ENCODE measurements around the gene H6PD. TPM values are rescaled to one million over a fixed set of nuclear protein-coding genes. Genes with fewer than 3 reads are reported as not detected.

Gene H6PD
- total and polyA plus RNA-seq, 9 of the 15 experiments (the other 6 are each of a cell fraction or from before 2014, with no cell fraction given), result 0.04 to 2.5 (median 0.95) TPM

DNA sequence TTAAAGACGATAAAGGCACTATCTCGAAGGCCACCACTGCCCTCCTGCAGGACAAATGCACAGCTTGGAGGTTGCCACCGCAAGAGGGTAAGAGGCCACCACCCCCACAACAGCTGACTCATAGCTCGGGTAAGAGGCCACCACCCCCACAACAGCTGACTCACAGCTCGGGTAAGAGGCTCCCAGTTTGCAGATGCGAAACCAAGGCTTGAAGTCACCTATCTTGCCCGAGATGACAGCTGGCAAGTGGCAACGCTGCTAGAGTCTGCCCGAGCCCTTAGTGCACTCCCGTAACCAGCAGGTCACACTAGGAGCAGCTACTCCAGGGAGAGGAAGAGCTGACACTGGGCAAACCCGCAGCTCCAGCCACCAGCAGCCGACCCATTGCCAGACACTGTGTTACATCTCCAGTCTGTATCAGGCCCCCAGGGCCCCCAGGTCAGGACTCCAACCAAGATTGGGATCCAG, 41.0 kb downstream of the H6PD start (continued):
- TF ChIP-seq, protein P1, sequence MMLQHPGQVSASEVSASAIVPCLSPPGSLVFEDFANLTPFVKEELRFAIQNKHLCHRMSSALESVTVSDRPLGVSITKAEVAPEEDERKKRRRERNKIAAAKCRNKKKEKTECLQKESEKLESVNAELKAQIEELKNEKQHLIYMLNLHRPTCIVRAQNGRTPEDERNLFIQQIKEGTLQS (IDR thresholded peaks at IDR 0.05), result peak; percentile 87
- TF ChIP-seq, protein P1 (CRISPR knock-in tag; conservative IDR thresholded peaks at IDR 0.05), result no peak
- TF ChIP-seq ZNF316 (IDR thresholded peaks at IDR 0.05), result peak; percentile 57
- peak; percentile 47 for TF ChIP-seq FOS (IDR thresholded peaks at IDR 0.05; ENCODE audit: extremely low read depth, insufficient read length)
- peak; percentile 71 for TF ChIP-seq DPF2 (IDR thresholded peaks at IDR 0.05)
- TF ChIP-seq TEAD4 (IDR thresholded peaks at IDR 0.05; ENCODE audit: low read length), result peak; percentile 58
- TF ChIP-seq TEAD4 (CRISPR knock-in tag; IDR thresholded peaks at IDR 0.05; ENCODE audit: borderline replicate concordance), result no peak
- peak; percentile 86 for TF ChIP-seq JUN (IDR thresholded peaks at IDR 0.05; ENCODE audit: borderline replicate concordance, low read depth, low read length)
- TF ChIP-seq JUN (CRISPR knock-in tag; IDR thresholded peaks at IDR 0.05; ENCODE audit: borderline replicate concordance), result no peak
- no peak for TF ChIP-seq ADNP (tag; IDR thresholded peaks at IDR 0.05)
- TF ChIP-seq ZNF589 (CRISPR knock-in tag; IDR thresholded peaks at IDR 0.05; ENCODE audit: low read depth), result no peak
- TF ChIP-seq, protein P2, sequence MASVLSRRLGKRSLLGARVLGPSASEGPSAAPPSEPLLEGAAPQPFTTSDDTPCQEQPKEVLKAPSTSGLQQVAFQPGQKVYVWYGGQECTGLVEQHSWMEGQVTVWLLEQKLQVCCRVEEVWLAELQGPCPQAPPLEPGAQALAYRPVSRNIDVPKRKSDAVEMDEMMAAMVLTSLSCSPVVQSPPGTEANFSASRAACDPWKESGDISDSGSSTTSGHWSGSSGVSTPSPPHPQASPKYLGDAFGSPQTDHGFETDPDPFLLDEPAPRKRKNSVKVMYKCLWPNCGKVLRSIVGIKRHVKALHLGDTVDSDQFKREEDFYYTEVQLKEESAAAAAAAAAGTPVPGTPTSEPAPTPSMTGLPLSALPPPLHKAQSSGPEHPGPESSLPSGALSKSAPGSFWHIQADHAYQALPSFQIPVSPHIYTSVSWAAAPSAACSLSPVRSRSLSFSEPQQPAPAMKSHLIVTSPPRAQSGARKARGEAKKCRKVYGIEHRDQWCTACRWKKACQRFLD (CRISPR knock-in tag; IDR thresholded peaks at IDR 0.05), result peak; percentile 39; the same call in 1 of the 2 replicates
- TF ChIP-seq ATF1 (CRISPR knock-in tag; IDR thresholded peaks at IDR 0.05), result no peak
- peak; percentile 16; the same call in 1 of the 2 replicates for TF ChIP-seq ATF1 (tag; IDR thresholded peaks at IDR 0.05)
- 0 out of 2 replicates have a peak, but pooled peaks have one; percentile 44 for TF ChIP-seq JUNB (CRISPR knock-in tag; conservative IDR thresholded peaks at IDR 0.05)
- TF ChIP-seq KDM1A (IDR thresholded peaks at IDR 0.05), result peak; percentile 92 to 94
- peak; percentile 79; the same call in 1 of the 2 replicates for TF ChIP-seq SMARCA4 (IDR thresholded peaks at IDR 0.05)
- TF ChIP-seq TRIM24 (IDR thresholded peaks at IDR 0.05), result peak; percentile 45 to 52; a peak in 2 of 4 replicates
- TF ChIP-seq MYNN (IDR thresholded peaks at IDR 0.05), result peak; percentile 90
- no peak for TF ChIP-seq MYNN (CRISPR knock-in tag; IDR thresholded peaks at IDR 0.05)
- TF ChIP-seq GATA2 (CRISPR knock-in tag; IDR thresholded peaks at IDR 0.05), result peak; percentile 12; the same call in 1 of the 2 replicates
- peak; percentile 64; the same call in 1 of the 2 replicates for TF ChIP-seq KLF16 (IDR thresholded peaks at IDR 0.05)
- TF ChIP-seq, protein P3, sequence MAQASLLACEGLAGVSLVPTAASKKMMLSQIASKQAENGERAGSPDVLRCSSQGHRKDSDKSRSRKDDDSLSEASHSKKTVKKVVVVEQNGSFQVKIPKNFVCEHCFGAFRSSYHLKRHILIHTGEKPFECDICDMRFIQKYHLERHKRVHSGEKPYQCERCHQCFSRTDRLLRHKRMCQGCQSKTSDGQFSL (CRISPR knock-in tag; IDR thresholded peaks at IDR 0.05), result peak; percentile 78
- TF ChIP-seq, protein P3 (tag; IDR thresholded peaks at IDR 0.05), result no peak
- TF ChIP-seq MBD2 (IDR thresholded peaks at IDR 0.05; ENCODE audit: borderline replicate concordance, low read depth), result 0 out of 2 replicates have a peak, but pooled peaks have one; percentile 27
- TF ChIP-seq C11orf30 (IDR thresholded peaks at IDR 0.05; ENCODE audit: low read depth), result peak; percentile 53; the same call in 1 of the 2 replicates
- TF ChIP-seq SMARCE1 (IDR thresholded peaks at IDR 0.05), result peak; percentile 75
- no peak for TF ChIP-seq NR2C2 (CRISPR knock-in tag; IDR thresholded peaks at IDR 0.05)
- TF ChIP-seq NR2C2 (tag; IDR thresholded peaks at IDR 0.05), result peak; percentile 27; the same call in 1 of the 2 replicates
- no peak for TF ChIP-seq XRCC3 (IDR thresholded peaks at IDR 0.05)
- TF ChIP-seq ARID1B (IDR thresholded peaks at IDR 0.05), result peak; percentile 81
- peak; percentile 92 for TF ChIP-seq DACH1 (IDR thresholded peaks at IDR 0.05; ENCODE audit: partially characterized antibody)
